MM.1S (cell line): ENCODE data around the gene MTHFD1L.

Experiments used
- CTCF ChIP-seq: fragments of 300-600 bp; sonication (generic); IDR thresholded peaks from 2 replicates; pipeline ENCODE4 v1.5.1; 2016; ENCODE audit warnings: antibody characterized with exemption, low read length, mixed read lengths
- EZH2 ChIP-seq: fragments of 300-600 bp; sonication (generic); optimal IDR thresholded peaks from 2 replicates; pipeline ENCODE3; 2017; ENCODE audit warnings: low read depth, mild to moderate bottlenecking, antibody characterized with exemption, low read length, mixed read lengths
- EZH2phosphoT487 ChIP-seq: fragments of 300-600 bp; sonication (generic); IDR thresholded peaks from 2 replicates; pipeline ENCODE4 v1.6.1; 2018; ENCODE audit warnings: antibody characterized with exemption, low read length

- TF ChIP-seq CTCF (no peak), EZH2 (no peak), EZH2phosphoT487 (no peak)
These were observed 65.3 kb downstream of the MTHFD1L start for GRCh38 chr6:150930841-150931240.
